ENCODE data around the gene SNAI3.

Gene SNAI3

GRCh38 chr16:88665148-88665547 lies 21.2 kb downstream of the SNAI3 start:
- no peak for DNase-seq

- DNase-seq = peak; percentile 92
Observed at GRCh38 chr16:88662843-88663606, 23.3 kb downstream of the SNAI3 start, which contains the start of gene MVD. Gene MVD, minus strand, starts transcription at chr16:88663091. Its CDS starts 11 bp downstream, at chr16:88663080.

- no peak for DNase-seq
Observed at GRCh38 chr16:88662222-88662842, 24.0 kb downstream of the SNAI3 start.

- no peak for DNase-seq
Observed at GRCh38 chr16:88661468-88661867, 24.8 kb downstream of the SNAI3 start.

GRCh38 chr16:88659160-88659559 lies 27.1 kb downstream of the SNAI3 start:
- no peak for DNase-seq

- DNase-seq = no peak
Observed at GRCh38 chr16:88658714-88659113, 27.6 kb downstream of the SNAI3 start.

DNA sequence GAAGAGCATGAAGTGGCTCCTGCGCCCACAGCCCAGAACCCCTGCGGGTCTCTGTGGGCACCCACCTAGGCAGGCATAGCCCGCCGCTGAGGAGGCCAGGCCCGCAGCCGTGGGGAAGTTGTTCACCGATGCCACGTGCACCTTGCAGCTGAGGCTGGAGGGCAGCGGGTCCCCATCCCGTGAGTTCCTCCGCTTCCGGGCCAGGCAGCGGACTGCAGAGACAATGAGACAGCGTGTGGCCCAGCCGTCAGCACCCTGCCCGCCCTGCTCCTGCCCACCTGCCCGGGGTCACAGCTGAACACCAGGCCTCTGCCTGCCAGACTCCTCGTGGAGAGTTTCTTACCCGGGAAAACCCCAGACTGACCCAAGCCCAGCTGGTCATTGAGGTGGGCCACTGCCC lies 28.9 kb downstream of the SNAI3 start:
- DNase-seq = no peak

GRCh38 chr16:88656291-88656980 lies 29.9 kb downstream of the SNAI3 start:
- DNase-seq = no peak

DNA sequence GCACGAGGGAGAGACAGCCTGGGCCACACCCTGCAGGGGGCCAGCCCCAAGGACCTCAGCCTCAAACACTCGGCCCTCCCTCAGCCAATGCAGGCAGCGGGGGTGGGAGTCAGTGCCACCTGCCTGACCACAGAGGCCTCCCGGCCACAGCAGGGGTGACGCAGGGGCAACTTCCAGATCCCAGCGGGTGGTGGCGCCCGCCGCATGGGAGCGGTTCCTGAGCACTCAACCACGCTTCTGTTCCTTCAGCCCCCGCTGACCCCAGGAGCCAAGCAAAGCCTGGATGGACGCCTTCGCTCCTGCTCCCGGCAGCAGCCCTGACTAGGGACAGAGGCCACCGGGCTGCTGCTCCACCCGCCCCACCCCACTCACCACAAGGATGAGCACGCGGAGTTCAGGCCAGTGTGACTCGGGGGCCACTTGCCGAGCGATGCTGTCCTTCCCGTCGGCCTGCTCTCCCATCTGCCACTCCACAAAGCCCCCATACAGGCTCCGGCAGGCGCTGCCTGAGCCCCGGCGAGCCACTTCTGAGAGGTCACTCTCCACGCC lies 30.5 kb downstream of the SNAI3 start:
- no peak for DNase-seq

DNA sequence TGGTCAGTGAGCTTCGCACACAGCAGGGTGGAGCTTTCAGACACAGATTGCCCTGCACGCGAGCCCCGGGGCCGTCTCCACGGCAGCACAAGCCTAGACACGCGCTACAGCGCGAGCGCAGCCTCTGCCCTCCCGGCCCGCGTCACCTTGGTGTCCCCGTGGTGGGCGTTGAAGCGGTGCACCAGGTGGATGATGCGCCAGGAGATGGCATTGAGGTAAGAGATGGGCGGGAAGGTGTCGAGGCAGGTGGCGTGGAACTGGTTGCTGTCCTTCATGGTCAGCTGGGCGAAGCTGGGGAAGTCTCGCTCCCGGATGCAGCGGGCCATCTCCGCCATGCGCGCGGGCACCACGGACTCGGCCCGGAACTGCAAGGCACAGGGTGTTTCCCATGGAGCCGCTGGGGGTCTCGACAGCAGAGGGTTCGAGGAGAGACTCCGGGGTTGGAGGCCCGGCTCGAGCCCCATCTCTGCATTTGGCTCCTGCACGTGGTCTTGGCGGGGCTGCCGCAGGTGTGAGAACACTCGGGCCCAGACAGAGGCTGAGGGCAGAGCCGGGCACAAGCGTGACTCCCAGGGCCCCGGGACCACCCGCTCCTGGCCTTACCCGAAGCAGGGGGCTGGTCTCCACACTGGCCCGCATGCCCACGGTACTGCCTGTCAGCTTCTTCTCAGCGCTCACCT lies 31.1 kb downstream of the SNAI3 start:
- no peak for DNase-seq

- no peak for DNase-seq
Observed at GRCh38 chr16:88654363-88655052, 31.8 kb downstream of the SNAI3 start.

GRCh38 chr16:88653596-88654362 lies 32.5 kb downstream of the SNAI3 start:
- no peak for DNase-seq

GRCh38 chr16:88653101-88653500 lies 33.2 kb downstream of the SNAI3 start:
- DNase-seq = no peak

- no peak for DNase-seq
Observed at GRCh38 chr16:88652762-88653063, 33.6 kb downstream of the SNAI3 start.

DNA sequence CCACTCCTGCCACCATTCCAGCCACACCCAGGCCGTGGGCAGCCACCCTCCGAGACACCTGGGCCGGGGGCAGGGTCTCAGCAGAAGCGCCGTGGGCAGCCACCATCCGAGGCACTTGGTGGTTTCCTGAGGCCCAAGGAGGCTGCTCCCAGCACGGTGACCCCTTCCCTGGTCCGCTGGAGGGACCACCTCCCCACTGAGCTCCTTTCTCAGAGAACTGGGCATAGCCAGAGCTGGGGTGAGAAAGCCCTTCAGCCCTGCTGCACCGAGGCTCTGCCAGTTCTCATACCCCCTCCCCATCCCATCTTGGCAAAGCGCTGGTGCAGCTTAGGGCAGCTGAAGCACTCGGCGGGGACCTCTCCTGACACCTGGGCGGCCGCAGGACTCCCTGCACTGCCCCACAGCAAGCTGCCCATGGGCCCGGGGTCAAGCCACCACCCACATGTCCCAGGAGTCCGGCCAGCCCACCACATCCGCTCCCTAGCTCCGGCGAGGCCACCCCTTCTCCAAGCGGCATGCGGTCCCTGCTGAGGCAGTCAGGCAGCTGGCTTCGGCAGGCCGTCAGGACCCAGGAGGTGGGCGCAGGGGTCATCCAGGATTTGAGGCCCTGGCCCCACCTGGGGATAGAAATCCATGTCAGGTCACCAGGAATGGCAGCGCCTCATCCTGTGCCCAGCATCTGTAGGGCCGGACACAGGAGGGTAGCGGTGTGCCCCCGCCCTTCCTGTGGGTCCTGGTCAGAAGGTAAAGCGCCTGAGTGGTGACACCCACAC lies 34.1 kb downstream of the SNAI3 start:
- no peak for DNase-seq

GRCh38 chr16:88651276-88651988 lies 34.9 kb downstream of the SNAI3 start:
- no peak for DNase-seq

- peak; percentile 23 for DNase-seq
Observed at GRCh38 chr16:88650749-88651275, 35.5 kb downstream of the SNAI3 start, which contains the start of gene CYBA. Gene CYBA, minus strand, starts transcription at chr16:88651053. Its CDS starts 40 bp downstream, at chr16:88651013.

DNA sequence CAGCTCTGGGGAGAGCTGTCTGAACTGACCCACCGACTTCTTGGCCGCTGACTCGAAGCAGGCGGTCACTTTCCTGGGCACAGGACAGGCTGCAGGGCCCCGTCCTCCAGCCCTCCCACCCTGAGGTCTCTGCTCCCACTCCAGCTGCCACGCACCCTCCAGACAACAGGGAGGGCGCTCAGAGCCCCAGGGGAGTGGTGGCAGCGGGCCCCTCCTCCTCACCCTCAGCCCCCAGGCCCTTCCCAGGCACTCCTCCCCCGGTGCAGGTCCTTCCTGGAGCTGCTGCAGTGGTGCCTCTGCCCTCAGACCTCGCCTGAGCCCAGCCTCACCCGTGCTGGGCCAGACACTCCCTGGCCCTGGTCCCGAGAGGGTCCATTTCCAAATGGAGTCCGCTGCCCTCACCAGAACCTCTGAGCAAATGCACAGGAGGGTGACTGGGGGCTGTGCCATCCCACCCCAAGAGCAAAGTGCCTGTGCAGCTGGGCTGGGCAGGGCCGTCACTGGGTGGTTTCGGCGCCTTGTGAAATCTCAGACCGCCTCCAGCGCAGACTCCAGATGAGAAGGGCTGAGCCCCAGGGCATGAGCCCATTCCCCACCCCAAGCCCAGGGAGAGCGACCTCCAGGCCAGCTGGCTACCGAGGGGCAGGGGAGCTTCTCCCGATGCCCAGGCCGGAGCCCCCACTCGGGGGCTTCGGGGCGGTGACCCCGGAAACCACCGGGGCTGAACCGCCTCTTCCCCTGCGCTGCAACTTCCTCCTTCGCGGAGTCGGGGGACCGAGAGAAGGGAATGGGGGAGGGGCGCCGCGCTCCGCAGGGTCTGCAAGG lies 36.2 kb downstream of the SNAI3 start:
- no peak for DNase-seq

Data from GOT3 (cell line).